D721Med (cell line): ENCODE measurements around the gene TNFRSF1B.
A peak's percentile ranks its signal among the peaks of the same experiment; 100 is the strongest.
"Not testable (repeated sequence)": the region's sequence is repeated elsewhere in the genome, so short reads cannot be mapped to it uniquely, and the experiment has no call there.

Source experiments
- DNase-seq: peaks from one replicate; pipeline ENCODE4 v3.0.0; 2011; ENCODE audit warnings: low spot score; ENCODE audit not compliant: insufficient read length
- FAIRE-seq: peaks from 2 replicates; lab custom pipeline; 2011; peaks lifted over from hg19 to GRCh38; lab: Jason Lieb, UNC
- TF ChIP-seq, protein P1 (sequence below): IDR thresholded peaks from 2 replicates; pipeline ENCODE4 v1.5.1; 2012; ENCODE audit warnings: mild to moderate bottlenecking, control low read depth; ENCODE audit not compliant: insufficient read depth; ENCODE audit errors: missing control alignments

The TNFRSF1B gene

DNA sequence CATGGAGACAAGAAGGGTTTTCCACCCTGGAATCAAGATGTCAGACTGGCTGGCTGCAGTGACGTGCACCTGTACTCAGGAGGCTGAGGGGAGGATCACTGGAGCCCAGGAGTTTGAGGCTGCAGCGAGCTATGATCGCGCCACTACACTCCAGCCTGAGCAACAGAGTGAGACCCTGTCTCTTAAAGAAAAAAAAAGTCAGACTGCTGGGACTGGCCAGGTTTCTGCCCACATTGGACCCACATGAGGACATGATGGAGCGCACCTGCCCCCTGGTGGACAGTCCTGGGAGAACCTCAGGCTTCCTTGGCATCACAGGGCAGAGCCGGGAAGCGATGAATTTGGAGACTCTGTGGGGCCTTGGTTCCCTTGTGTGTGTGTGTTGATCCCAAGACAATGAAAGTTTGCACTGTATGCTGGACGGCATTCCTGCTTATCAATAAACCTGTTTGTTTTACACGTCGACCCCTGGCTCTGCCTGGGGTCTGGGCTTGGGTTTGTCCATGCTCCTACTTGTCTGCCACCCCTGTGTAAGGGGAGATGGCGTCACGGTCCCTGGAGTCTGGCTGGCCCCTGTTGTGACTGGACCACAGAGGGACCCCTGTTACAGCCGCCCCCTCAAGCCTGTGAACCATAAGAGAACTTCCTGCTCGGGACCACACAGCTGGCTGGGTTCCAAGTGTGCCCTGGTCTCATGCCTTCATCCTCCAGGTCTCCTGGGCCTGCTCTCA, 42.1 kb downstream of the TNFRSF1B start:
- TF ChIP-seq, protein P1, sequence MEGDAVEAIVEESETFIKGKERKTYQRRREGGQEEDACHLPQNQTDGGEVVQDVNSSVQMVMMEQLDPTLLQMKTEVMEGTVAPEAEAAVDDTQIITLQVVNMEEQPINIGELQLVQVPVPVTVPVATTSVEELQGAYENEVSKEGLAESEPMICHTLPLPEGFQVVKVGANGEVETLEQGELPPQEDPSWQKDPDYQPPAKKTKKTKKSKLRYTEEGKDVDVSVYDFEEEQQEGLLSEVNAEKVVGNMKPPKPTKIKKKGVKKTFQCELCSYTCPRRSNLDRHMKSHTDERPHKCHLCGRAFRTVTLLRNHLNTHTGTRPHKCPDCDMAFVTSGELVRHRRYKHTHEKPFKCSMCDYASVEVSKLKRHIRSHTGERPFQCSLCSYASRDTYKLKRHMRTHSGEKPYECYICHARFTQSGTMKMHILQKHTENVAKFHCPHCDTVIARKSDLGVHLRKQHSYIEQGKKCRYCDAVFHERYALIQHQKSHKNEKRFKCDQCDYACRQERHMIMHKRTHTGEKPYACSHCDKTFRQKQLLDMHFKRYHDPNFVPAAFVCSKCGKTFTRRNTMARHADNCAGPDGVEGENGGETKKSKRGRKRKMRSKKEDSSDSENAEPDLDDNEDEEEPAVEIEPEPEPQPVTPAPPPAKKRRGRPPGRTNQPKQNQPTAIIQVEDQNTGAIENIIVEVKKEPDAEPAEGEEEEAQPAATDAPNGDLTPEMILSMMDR = peak; percentile 87
- DNase-seq = peak; percentile 47
- no peak for FAIRE-seq

- FAIRE-seq = no peak
- no peak for DNase-seq
- TF ChIP-seq, protein P1 = no peak
Measured at GRCh38 chr1:12209495-12209832, 42.7 kb downstream of the TNFRSF1B start.

DNA sequence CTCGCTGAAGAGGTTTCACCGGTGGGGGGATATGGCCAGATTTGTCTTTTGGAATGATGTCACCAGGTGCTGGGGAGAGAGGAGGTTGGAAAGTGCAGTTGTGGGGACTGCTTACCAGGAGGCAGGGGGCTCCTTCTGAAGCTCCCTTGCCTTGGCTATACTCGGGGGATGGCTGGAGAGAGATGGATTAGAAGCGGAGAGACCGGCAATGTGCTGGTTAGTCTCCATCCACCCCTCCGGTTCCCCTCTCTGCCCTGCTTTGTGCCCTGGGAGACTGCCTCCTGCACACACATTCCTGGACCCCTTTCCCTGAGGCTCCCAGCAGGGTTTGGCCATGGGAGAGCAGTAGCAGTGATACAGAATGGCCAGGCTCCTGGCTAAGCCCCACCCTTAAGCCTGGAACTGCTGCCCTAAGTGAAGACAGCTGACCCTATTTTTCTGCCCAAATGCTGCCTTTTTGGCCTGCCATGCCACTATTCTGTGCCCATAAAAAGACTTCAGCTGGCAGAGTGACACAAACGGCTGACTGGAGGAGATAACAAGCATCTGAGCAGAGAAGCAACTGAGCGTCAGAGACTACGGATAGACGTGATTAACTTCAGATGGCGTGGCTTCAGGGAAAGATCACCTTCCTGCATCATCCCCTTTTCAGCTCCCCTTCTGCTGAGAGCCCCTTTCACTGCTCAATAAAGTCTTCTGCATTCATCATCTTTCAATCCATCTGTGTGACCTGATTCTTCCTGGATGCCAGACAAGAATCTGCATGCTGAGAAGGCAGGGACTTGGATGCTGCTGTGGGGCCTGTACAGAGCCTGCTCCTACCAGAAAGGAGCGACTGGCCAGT, 48.5 kb downstream of the TNFRSF1B start:
- DNase-seq = no peak
- TF ChIP-seq, protein P1 = no peak
- no peak for FAIRE-seq

DNA sequence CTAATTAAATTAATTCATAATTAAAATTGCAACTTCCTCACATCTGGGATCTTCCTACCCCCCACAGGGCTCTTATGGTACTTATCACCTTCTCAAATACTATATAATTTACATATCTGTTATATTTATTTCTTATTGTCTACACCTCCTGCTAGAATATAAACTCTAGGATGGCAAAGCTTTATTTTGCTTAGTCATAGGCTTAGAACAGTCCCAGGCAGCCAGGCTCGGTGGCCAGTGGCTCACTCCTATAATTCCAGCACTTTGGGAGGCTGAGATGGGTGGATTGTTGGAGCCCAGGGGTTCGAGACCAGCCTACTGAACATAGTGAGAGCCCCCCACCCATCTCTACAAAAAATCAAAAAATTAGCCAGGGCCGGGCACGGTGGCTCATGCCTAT, 53.0 kb downstream of the TNFRSF1B start:
- TF ChIP-seq, protein P1 = no peak
- FAIRE-seq = no peak

DNA sequence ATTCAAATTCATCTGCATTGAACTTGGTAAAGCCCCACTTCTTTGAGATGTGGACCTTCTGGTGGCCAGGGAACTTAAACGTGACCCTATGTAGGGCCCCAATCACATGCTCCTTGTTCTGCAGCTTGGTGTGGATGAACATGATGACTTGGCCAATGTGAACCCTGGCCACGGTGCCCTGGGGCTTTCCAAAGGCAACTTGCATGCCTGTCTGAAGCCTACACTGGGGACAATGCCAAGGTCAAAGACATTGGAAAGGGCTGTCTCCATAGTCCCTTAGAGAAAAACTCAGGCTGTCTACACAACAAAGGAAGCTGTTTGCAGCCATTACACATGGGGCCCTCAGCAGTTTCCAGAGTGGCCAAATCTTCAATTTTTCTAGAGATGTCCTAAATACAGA, 54.1 kb downstream of the TNFRSF1B start:
- TF ChIP-seq, protein P1 = no peak
- FAIRE-seq (no peak), DNase-seq (no peak)

More for the DNA sequence above, 53.0 kb downstream of the TNFRSF1B start:
- no peak for DNase-seq

GRCh38 chr1:12222700-12223099, 55.9 kb downstream of the TNFRSF1B start:
- FAIRE-seq = not testable (repeated sequence)

DNA sequence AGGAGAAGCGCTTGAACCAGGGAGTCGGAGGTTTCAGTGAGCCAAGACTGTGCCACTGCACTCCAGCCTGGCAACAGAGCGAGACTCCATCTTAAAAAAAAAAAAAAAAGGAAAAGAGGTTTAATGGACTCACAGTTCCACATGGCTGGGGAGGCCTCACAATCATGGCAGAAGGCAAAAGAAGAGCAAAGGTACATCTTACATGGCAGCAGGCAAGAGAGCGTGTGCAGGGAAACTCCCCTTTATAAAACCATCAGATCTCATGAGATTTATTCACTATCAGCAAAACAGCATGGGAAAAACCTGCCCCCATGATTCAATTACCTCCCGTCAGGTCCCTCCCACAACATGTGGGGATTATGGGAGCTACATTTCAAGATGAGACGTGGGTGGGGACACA, 57.3 kb downstream of the TNFRSF1B start:
- FAIRE-seq, DNase-seq: not testable (repeated sequence)

More at GRCh38 chr1:12222700-12223099, 55.9 kb downstream of the TNFRSF1B start:
- DNase-seq = not testable (repeated sequence)

- TF ChIP-seq, protein P1 = no peak
- DNase-seq (no peak), FAIRE-seq (no peak)
Measured at GRCh38 chr1:12228979-12229378, 62.2 kb downstream of the TNFRSF1B start.
